Fibroblast of skin of left biceps (primary cell): Measurements from ENCODE around the gene TBX15.

Experiments
- DNase-seq, 2 experiments: peaks; one replicate each; pipeline ENCODE4 v3.0.0-alpha.2; 2013; ENCODE audit warnings: low read depth in 2 of 2

Gene TBX15

GRCh38 chr1:118890851-118891384 is 97.2 kb downstream of the TBX15 start:
- no peak for DNase-seq

GRCh38 chr1:118884946-118885345 is 103.2 kb downstream of the TBX15 start:
- no peak for DNase-seq

- no peak for DNase-seq
Observed at GRCh38 chr1:118881751-118882150, 106.4 kb downstream of the TBX15 start.

- no peak for DNase-seq
Observed at GRCh38 chr1:118878661-118879060, 109.5 kb downstream of the TBX15 start.

GRCh38 chr1:118877668-118878396 is 110.3 kb downstream of the TBX15 start:
- DNase-seq: no peak

GRCh38 chr1:118871582-118872171 is 116.5 kb downstream of the TBX15 start:
- no peak for DNase-seq

GRCh38 chr1:118868387-118868786 is 119.8 kb downstream of the TBX15 start:
- no peak for DNase-seq

- no peak for DNase-seq
Observed at GRCh38 chr1:118866330-118866729, 121.8 kb downstream of the TBX15 start.

GRCh38 chr1:118863688-118864087 is 124.5 kb downstream of the TBX15 start:
- DNase-seq: no peak

GRCh38 chr1:118862755-118863154 is 125.4 kb downstream of the TBX15 start:
- DNase-seq: peak; percentile 11 to 20

GRCh38 chr1:118861216-118861615 is 126.9 kb downstream of the TBX15 start:
- DNase-seq: no peak

GRCh38 chr1:118859999-118860398 is 128.1 kb downstream of the TBX15 start:
- DNase-seq: no peak

- no peak for DNase-seq
Observed at GRCh38 chr1:118846443-118846842, 141.7 kb downstream of the TBX15 start.

GRCh38 chr1:118842452-118843201 is 145.5 kb downstream of the TBX15 start:
- DNase-seq: no peak

GRCh38 chr1:118841521-118841920 is 146.6 kb downstream of the TBX15 start:
- DNase-seq: no peak
